HCT116 (cell line): ENCODE data around the gene CAPG.

Source experiments
- CTCF ChIP-seq, 3 experiments: fragments of 200-600 bp in 1 of 3; sonication (generic) in 1 of 3; IDR thresholded peaks in 2 of 3; conservative IDR thresholded peaks in 1 of 3; 2 replicates each; pipeline ENCODE4 v1.5.1; 2012 to 2017; ENCODE audit warnings: low read depth in 2 of 3, low read length in 2 of 3, antibody characterized with exemption in 1 of 3, borderline replicate concordance in 1 of 3, control low read depth in 1 of 3, mild to moderate bottlenecking in 1 of 3, mixed read lengths in 1 of 3, mixed run types in 1 of 3, moderate library complexity in 1 of 3; ENCODE audit not compliant: insufficient read depth in 1 of 3
- EGR1 ChIP-seq: IDR thresholded peaks from 2 replicates; pipeline ENCODE4 v1.6.1; 2012; ENCODE audit warnings: low read depth
- ELF1 ChIP-seq: IDR thresholded peaks from 2 replicates; pipeline ENCODE4 v1.6.1; 2012; ENCODE audit warnings: low read depth, borderline replicate concordance
- EZH2 ChIP-seq: fragments of 200-600 bp; sonication (generic); IDR thresholded peaks from 2 replicates; pipeline ENCODE4 v1.6.1; 2017; ENCODE audit warnings: antibody characterized with exemption, mixed run types
- EZH2phosphoT487 ChIP-seq: fragments of 200-600 bp; IDR thresholded peaks from 2 replicates; pipeline ENCODE4 v1.6.1; 2018; ENCODE audit warnings: antibody characterized with exemption, borderline replicate concordance
- JUND ChIP-seq: IDR thresholded peaks from 2 replicates; pipeline ENCODE4 v1.6.1; 2012
- POLR2A ChIP-seq: IDR thresholded peaks from 2 replicates; pipeline ENCODE4 v1.7.0; 2011; ENCODE audit warnings: borderline replicate concordance; ENCODE audit not compliant: insufficient read depth, insufficient read length; ENCODE audit errors: extremely low read depth
- POLR2AphosphoS5 ChIP-seq: IDR thresholded peaks from 2 replicates; pipeline ENCODE4 v1.6.1; 2011; ENCODE audit warnings: mild to moderate bottlenecking, low read depth, low read length, moderate library complexity
- RAD21 ChIP-seq: IDR thresholded peaks from 2 replicates; pipeline ENCODE4 v1.6.1; 2012; ENCODE audit warnings: low read depth, mild to moderate bottlenecking
- REST ChIP-seq: IDR thresholded peaks from 2 replicates; pipeline ENCODE4 v1.6.1; 2012; ENCODE audit warnings: low read depth
- SP1 ChIP-seq: IDR thresholded peaks from 2 replicates; pipeline ENCODE4 v1.6.1; 2012; ENCODE audit warnings: low read depth
- YY1 ChIP-seq: IDR thresholded peaks from 2 replicates; pipeline ENCODE4 v1.6.1; 2011; ENCODE audit warnings: low read length, low read depth, moderate library complexity, mild to moderate bottlenecking; ENCODE audit not compliant: insufficient replicate concordance; ENCODE audit errors: extremely low read depth
- ZBTB33 ChIP-seq: IDR thresholded peaks from 2 replicates; pipeline ENCODE4 v1.6.1; 2011; ENCODE audit warnings: mild to moderate bottlenecking, low read length, moderate library complexity; ENCODE audit not compliant: insufficient replicate concordance; ENCODE audit errors: extremely low read depth

- TF ChIP-seq CTCF (IDR thresholded peaks at IDR 0.05 in 2 of 3, conservative IDR thresholded peaks at IDR 0.05 in 1 of 3; ENCODE audit: borderline replicate concordance in 1 of 3, insufficient read depth in 1 of 3, low read depth in 2 of 3, low read length in 2 of 3) (no peak), EZH2 (no peak), EZH2phosphoT487 (no peak), RAD21 (no peak), REST (no peak), POLR2A (no peak), ZBTB33 (no peak), POLR2AphosphoS5 (no peak), JUND (no peak), EGR1 (no peak), SP1 (no peak), YY1 (no peak), ELF1 (no peak)
These were observed 13.4 kb downstream of the CAPG start for GRCh38 chr2:85396531-85397470.
